ENCODE data around the gene MYL4. TPM values are rescaled to one million over a fixed set of nuclear protein-coding genes. Genes with fewer than 3 reads are reported as not detected.

MYL4 gene
- total RNA-seq, 4 donors from 2014 or later, result 1.5 TPM; not detected in 3

GRCh38 chr17:47204722-47205418 is 4.3 kb upstream of the MYL4 start:
- peak overlapping the region; percentile 74 to 95 (median 86) for H3K27ac ChIP-seq
- peak in 1 of 2 donors; percentile 33 for DNase-seq (ENCODE audit: low spot score in 2 of 2)
- peak in 1 of 2 donors; percentile 46 for TF ChIP-seq EP300 (IDR thresholded peaks at IDR 0.05)
- no peak for TF ChIP-seq POLR2A (IDR thresholded peaks at IDR 0.05)
- H3K9me3 ChIP-seq, result no peaks in the 10 kb centered on the region
- H3K36me3 ChIP-seq, result no peaks in the 10 kb centered on the region
- H3K4me3 ChIP-seq, result peak overlapping the region in 3 of 4 donors; percentile 10 to 22 (median 11)
- H3K4me1 ChIP-seq, result peaks cover 0 to 41% (median 26%) of the 10 kb centered on the region in 4 donors
- 18 to 36% methylated on average over 6 of the region's 6 CpGs for WGBS, 2 donors
- H3K27me3 ChIP-seq, result no peaks in the 10 kb centered on the region

GRCh38 chr17:47205419-47205963 is 3.7 kb upstream of the MYL4 start:
- Histone ChIP-seq H3K27ac (peak overlapping the region; percentile 74 to 95 (median 86)), H3K36me3 (no peaks in the 10 kb centered on the region), H3K4me1 (peaks cover 0 to 47% (median 26%) of the 10 kb centered on the region in 4 donors), H3K4me3 (peak overlapping the region in 3 of 4 donors; percentile 10 to 22 (median 11)), H3K9me3 (no peaks in the 10 kb centered on the region), H3K27me3 (no peaks in the 10 kb centered on the region)
- TF ChIP-seq POLR2A (IDR thresholded peaks at IDR 0.05), result peak in 1 of 2 donors; percentile 18
- TF ChIP-seq EP300 (IDR thresholded peaks at IDR 0.05), result no peak
- 54 to 55% methylated on average over 9 of the region's 9 CpGs for WGBS, 2 donors
- peak; percentile 48 to 62 for DNase-seq (ENCODE audit: low spot score in 2 of 2)

GRCh38 chr17:47207143-47208067 is 1.7 kb upstream of the MYL4 start:
- no peak overlapping the region for H3K27ac ChIP-seq
- no peaks in the 10 kb centered on the region for H3K27me3 ChIP-seq
- WGBS, 2 donors, result 74 to 77% methylated on average over 8 of the region's 8 CpGs
- no peak for TF ChIP-seq CTCF (IDR thresholded peaks at IDR 0.05)
- TF ChIP-seq POLR2A (IDR thresholded peaks at IDR 0.05), result no peak
- no peak for TF ChIP-seq EP300 (IDR thresholded peaks at IDR 0.05)
- DNase-seq (ENCODE audit: low spot score in 2 of 2), result no peak
- no peaks in the 10 kb centered on the region for H3K9me3 ChIP-seq
- no peak overlapping the region for H3K4me3 ChIP-seq
- H3K4me1 ChIP-seq, result peaks cover 0 to 52% (median 26%) of the 10 kb centered on the region in 4 donors
- no peaks in the 10 kb centered on the region for H3K36me3 ChIP-seq

- no peak for TF ChIP-seq EP300 (IDR thresholded peaks at IDR 0.05)
- no peak for TF ChIP-seq CTCF (IDR thresholded peaks at IDR 0.05)
- no peak for TF ChIP-seq POLR2A (IDR thresholded peaks at IDR 0.05)
- Histone ChIP-seq H3K4me3 (no peak overlapping the region), H3K36me3 (no peaks in the 10 kb centered on the region), H3K9me3 (no peaks in the 10 kb centered on the region), H3K27me3 (no peaks in the 10 kb centered on the region), H3K27ac (no peak overlapping the region), H3K4me1 (peaks cover 0 to 42% (median 17%) of the 10 kb centered on the region in 4 donors)
- DNase-seq (ENCODE audit: low spot score in 2 of 2), result no peak
- WGBS, 2 donors, result 95 to 96% methylated on average over 3 of the region's 3 CpGs
Observed at GRCh38 chr17:47209499-47209898, 351 bp downstream of the MYL4 start.

GRCh38 chr17:47210105-47210504 is 957 bp downstream of the MYL4 start:
- TF ChIP-seq CTCF (IDR thresholded peaks at IDR 0.05) (no peak), POLR2A (IDR thresholded peaks at IDR 0.05) (no peak), EP300 (IDR thresholded peaks at IDR 0.05) (no peak)
- WGBS, 2 donors, result 42 to 59% methylated on average over 3 of the region's 3 CpGs

More at GRCh38 chr17:47210105-47210504, 957 bp downstream of the MYL4 start:
- Histone ChIP-seq H3K4me1 (peaks cover 0 to 36% (median 11%) of the 10 kb centered on the region in 4 donors), H3K27ac (no peak overlapping the region), H3K9me3 (no peaks in the 10 kb centered on the region), H3K27me3 (no peaks in the 10 kb centered on the region), H3K4me3 (no peak overlapping the region), H3K36me3 (no peaks in the 10 kb centered on the region)
- no peak for DNase-seq (ENCODE audit: low spot score in 2 of 2)
